Esophagus muscularis mucosa (tissue), 4 donors: ENCODE results near the gene MRPL1. TPM values are rescaled to one million over a fixed set of nuclear protein-coding genes. Genes with fewer than 3 reads are reported as not detected.

Experiments
- DNase-seq: peaks from one replicate; pipeline ENCODE4 v3.0.0-alpha.2; 2017; ENCODE audit errors: extremely low spot score
- H3K27ac ChIP-seq, 4 donors: fragments of 200-600 bp; sonication (generic); replicated peaks in 1 of 4; 1 replicate in 3 of 4; 2 replicates in 1 of 4; pipeline ENCODE4 v1.5.1; 2016 to 2019; ENCODE audit warnings: mild to moderate bottlenecking in 1 of 4
- H3K27me3 ChIP-seq, 4 donors: fragments of 200-600 bp; sonication (generic); one replicate each; pipeline versions ENCODE4 v1.5.1 to v1.6.0; 2016 to 2019
- H3K36me3 ChIP-seq, 4 donors: fragments of 200-600 bp; sonication (generic); one replicate each; pipeline ENCODE4 v1.5.1; 2016 to 2019
- H3K4me1 ChIP-seq, 4 donors: fragments of 200-600 bp; sonication (generic); one replicate each; pipeline ENCODE4 v1.5.1; 2016 to 2019
- H3K4me3 ChIP-seq, 4 donors: fragments of 200-600 bp; sonication (generic); 1 replicate in 2 of 4; 2 replicates in 2 of 4; pipeline ENCODE4 v1.5.1; 2016 to 2019; ENCODE audit warnings: mild to moderate bottlenecking in 4 of 4, moderate library complexity in 1 of 4
- H3K9me3 ChIP-seq, 4 donors: fragments of 200-600 bp; sonication (generic); 1 replicate in 3 of 4; 2 replicates in 1 of 4; pipeline ENCODE4 v1.5.1; 2016 to 2019
- EP300 ChIP-seq: sonication (generic); formaldehyde crosslinking; IDR thresholded peaks from one replicate; pipeline ENCODE4 v1.6.1; 2017; ENCODE audit warnings: antibody characterized with exemption
- POLR2A ChIP-seq: fragments of 450-650 bp; IDR thresholded peaks from one replicate; pipeline ENCODE4 v1.6.1; 2017; ENCODE audit warnings: antibody characterized with exemption, moderate library complexity, mild to moderate bottlenecking, low read depth
- POLR2AphosphoS5 ChIP-seq, 2 donors: sonication (generic); formaldehyde crosslinking; IDR thresholded peaks; one replicate each; pipeline ENCODE4 v1.6.1; 2017; ENCODE audit warnings: antibody characterized with exemption in 2 of 2
- WGBS: methylation state at CpG from one replicate; pipeline ENCODE4 v1.1.5; 2018; 5-methylcytosine and 5-hydroxymethylcytosine counted together
- intact Hi-C: fragments of 100-400 bp; cut with DNase I; formaldehyde crosslinking; loops from one replicate; pipeline ENCODE4 v1.15.1; 2023
- total RNA-seq, 4 donors: library from RNA; depleted of rRNA; stranded (reverse); fragments of >200 nt; gene quantifications; one replicate each; pipeline versions ENCODE4 v1.1.0 to v1.2.1, GENCODE V29; 2016
- TF ChIP-seq, protein P1 (sequence below), 3 experiments: fragments of 200-600 bp in 2 of 3; fragments of 450-650 bp in 1 of 3; sonication (generic) in 2 of 3; IDR thresholded peaks; one replicate each; pipeline ENCODE4 v1.5.1; 2017 to 2019; ENCODE audit warnings: antibody characterized with exemption in 3 of 3, mild to moderate bottlenecking in 2 of 3, moderate library complexity in 1 of 3

The MRPL1 gene
- total RNA-seq, 4 donors from 2014 or later, result 16.6 to 28.2 (median 19.5) TPM

DNA sequence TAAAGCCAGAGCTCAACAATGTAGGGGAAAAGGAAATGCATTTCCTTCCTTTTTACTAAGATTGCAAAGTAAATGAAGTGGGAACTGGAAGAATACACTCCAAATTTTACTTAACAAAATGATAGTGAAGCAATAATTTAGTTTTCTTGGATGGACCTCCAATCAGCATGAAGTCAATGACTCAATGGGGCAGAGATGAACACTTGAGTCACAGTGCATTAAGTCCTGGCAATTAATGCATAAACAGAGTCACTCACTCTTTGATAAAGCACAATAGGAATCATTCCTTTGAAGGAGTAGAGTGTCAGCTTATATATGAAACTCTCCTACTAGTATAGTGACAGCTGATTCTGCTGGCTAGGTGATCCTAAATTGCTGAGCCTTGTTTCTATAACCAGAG is 127.8 kb downstream of the MRPL1 start:
- intact Hi-C loops, result no loop called here
- DNase-seq, result no peak

DNA sequence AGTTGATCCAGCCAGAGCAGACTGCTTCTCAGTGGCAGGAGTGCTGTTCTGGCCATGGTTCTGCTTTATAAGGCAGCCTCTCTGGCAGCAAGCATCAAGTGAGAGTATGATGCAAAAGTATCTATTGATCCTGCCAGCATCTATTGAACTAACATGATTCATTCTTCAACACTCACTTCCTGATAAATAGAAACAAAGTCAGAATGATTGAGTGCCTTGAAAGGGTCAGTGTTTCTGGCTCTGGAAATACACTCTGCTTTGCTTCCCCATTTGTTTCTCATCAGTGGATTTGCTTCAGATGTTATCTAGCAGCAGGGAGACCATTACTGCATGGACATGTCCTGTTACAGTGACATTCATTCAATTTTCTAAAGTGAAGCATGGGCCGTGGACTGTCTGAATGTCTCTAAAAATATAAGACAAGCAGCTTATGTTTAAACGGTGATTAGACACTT is 128.3 kb downstream of the MRPL1 start:
- Histone ChIP-seq H3K36me3 (no peaks in the 10 kb centered on the region), H3K4me3 (no peak overlapping the region), H3K4me1 (peaks cover 3 to 7% (median 5%) of the 10 kb centered on the region in 4 donors), H3K9me3 (no peaks in the 10 kb centered on the region), H3K27me3 (no peaks in the 10 kb centered on the region), H3K27ac (no peak overlapping the region)
- no peak for DNase-seq
- TF ChIP-seq EP300 (no peak), POLR2A (no peak), POLR2AphosphoS5 (IDR thresholded peaks at IDR 0.05) (no peak)
- TF ChIP-seq, protein P1, sequence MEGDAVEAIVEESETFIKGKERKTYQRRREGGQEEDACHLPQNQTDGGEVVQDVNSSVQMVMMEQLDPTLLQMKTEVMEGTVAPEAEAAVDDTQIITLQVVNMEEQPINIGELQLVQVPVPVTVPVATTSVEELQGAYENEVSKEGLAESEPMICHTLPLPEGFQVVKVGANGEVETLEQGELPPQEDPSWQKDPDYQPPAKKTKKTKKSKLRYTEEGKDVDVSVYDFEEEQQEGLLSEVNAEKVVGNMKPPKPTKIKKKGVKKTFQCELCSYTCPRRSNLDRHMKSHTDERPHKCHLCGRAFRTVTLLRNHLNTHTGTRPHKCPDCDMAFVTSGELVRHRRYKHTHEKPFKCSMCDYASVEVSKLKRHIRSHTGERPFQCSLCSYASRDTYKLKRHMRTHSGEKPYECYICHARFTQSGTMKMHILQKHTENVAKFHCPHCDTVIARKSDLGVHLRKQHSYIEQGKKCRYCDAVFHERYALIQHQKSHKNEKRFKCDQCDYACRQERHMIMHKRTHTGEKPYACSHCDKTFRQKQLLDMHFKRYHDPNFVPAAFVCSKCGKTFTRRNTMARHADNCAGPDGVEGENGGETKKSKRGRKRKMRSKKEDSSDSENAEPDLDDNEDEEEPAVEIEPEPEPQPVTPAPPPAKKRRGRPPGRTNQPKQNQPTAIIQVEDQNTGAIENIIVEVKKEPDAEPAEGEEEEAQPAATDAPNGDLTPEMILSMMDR (IDR thresholded peaks at IDR 0.05), result no peak
- WGBS, result 19% methylated on average over 2 of the region's 2 CpGs
- intact Hi-C loops, result no loop called here

More for the DNA sequence above, 127.8 kb downstream of the MRPL1 start:
- Histone ChIP-seq H3K36me3 (no peaks in the 10 kb centered on the region), H3K9me3 (no peaks in the 10 kb centered on the region), H3K4me1 (peaks cover 3 to 7% (median 5%) of the 10 kb centered on the region in 4 donors), H3K27ac (no peak overlapping the region), H3K27me3 (no peaks in the 10 kb centered on the region), H3K4me3 (no peak overlapping the region)
- TF ChIP-seq POLR2A, result no peak
- TF ChIP-seq POLR2AphosphoS5 (IDR thresholded peaks at IDR 0.05), result no peak
- TF ChIP-seq, protein P1 (IDR thresholded peaks at IDR 0.05), result no peak
- TF ChIP-seq EP300, result no peak

DNA sequence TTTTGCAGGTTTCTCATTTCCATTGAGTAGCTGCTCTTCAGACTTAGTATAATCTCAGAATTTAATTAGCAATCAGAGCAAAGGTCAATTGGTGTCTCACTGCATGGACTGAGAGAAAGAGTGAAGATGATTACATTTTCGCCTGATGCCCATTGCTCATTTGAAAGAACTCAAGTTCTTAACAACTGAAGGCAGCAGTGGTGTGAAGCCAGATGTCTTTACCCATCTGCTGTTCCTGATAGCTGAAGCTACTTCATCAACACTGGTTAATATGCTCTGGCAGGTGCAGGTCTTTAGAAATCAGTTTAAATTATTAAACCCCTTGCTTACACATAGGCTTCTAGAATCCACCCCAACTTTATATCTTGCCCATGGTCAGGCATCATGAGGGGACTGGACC is 130.0 kb downstream of the MRPL1 start:
- intact Hi-C loops, result no loop called here
- H3K27ac ChIP-seq, result no peak overlapping the region
- 93% methylated on average over 1 of the region's 1 CpG for WGBS
- H3K4me1 ChIP-seq, result peaks cover 3 to 7% (median 5%) of the 10 kb centered on the region in 4 donors
- H3K4me3 ChIP-seq, result no peak overlapping the region
- no peak for TF ChIP-seq EP300
- TF ChIP-seq POLR2A, result no peak
- TF ChIP-seq POLR2AphosphoS5 (IDR thresholded peaks at IDR 0.05), result no peak
- H3K36me3 ChIP-seq, result no peaks in the 10 kb centered on the region
- no peak for DNase-seq
- H3K27me3 ChIP-seq, result no peaks in the 10 kb centered on the region
- H3K9me3 ChIP-seq, result no peaks in the 10 kb centered on the region

DNA sequence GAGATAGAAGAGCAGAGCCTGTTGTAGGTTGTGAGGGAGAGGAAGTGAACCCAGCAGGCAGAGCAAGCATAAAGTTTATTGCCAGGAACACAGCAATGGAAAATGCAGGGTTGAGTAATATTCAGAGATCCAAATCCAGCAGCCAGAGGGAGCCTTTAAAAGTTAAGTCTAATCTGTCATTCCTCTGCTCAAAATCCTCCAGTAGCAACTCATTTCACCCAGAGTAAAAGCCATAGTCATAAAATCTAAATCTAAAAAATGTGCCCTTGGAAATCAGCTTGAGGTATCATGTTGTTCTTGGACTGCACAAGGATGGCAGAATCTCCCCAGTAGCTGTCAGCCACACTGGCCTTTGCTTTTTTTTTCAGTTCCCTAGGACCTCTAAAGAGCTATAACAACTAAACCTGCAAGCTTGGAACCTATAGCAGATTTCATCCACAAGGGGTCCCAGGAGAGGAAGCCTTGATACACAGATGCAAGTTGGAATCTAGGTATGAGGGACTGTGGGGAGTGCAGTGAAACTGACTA is 131.6 kb downstream of the MRPL1 start:
- Histone ChIP-seq H3K36me3 (no peaks in the 10 kb centered on the region), H3K4me3 (no peak overlapping the region), H3K4me1 (peaks cover 3 to 7% (median 5%) of the 10 kb centered on the region in 4 donors), H3K27me3 (no peaks in the 10 kb centered on the region), H3K9me3 (no peaks in the 10 kb centered on the region), H3K27ac (no peak overlapping the region)
- no peak for DNase-seq
- intact Hi-C loops, result no loop called here
- TF ChIP-seq POLR2A (no peak), POLR2AphosphoS5 (IDR thresholded peaks at IDR 0.05) (no peak), EP300 (no peak)
- TF ChIP-seq, protein P1 (IDR thresholded peaks at IDR 0.05), result peak; percentile 45 to 56 (median 49)

DNA sequence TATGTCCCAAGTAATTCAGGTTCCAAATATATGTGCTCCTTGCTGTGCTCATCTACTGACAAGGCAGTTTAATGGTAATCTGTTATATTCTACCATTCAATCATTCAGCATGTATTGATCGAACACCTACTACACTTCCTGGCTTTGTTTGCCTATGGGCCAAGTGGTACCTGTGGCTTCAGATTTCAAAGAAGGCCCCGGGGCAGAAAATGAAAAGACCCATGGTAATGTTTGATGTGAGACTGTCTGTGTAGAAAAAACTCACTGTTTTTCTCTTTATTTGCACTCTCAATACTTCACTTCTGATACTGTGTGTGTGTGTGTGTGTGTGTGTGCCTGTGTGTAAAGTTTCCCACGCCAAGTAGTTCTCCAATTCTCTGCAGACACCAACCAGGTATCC is 133.4 kb downstream of the MRPL1 start:
- DNase-seq, result no peak
- H3K4me1 ChIP-seq, result peaks cover 3 to 7% (median 5%) of the 10 kb centered on the region in 4 donors
- H3K9me3 ChIP-seq, result no peaks in the 10 kb centered on the region
- no peaks in the 10 kb centered on the region for H3K27me3 ChIP-seq
- H3K36me3 ChIP-seq, result no peaks in the 10 kb centered on the region
- H3K4me3 ChIP-seq, result no peak overlapping the region
- no peak overlapping the region for H3K27ac ChIP-seq
- WGBS, result 85% methylated on average over 3 of the region's 3 CpGs
- intact Hi-C loops, result no loop called here
- TF ChIP-seq POLR2A (no peak), EP300 (no peak), POLR2AphosphoS5 (IDR thresholded peaks at IDR 0.05) (no peak)
- TF ChIP-seq, protein P1 (IDR thresholded peaks at IDR 0.05), result no peak
